Neural progenitor cell (in vitro differentiated cells): ENCODE data around the gene ZNF512B.

Experiments used
- EZH2 ChIP-seq: fragments of 200-600 bp; sonication (generic); IDR thresholded peaks from 2 replicates; pipeline ENCODE4 v1.6.1; 2017; ENCODE audit warnings: antibody characterized with exemption, mild to moderate bottlenecking, moderate library complexity
- EZH2phosphoT487 ChIP-seq: fragments of 200-600 bp; sonication (generic); IDR thresholded peaks from 2 replicates; pipeline ENCODE4 v1.6.1; 2017; ENCODE audit warnings: antibody characterized with exemption
- TF ChIP-seq, protein P1 (sequence below): fragments of 200-600 bp; sonication (generic); IDR thresholded peaks from 2 replicates; pipeline ENCODE4 v1.5.1; 2017; ENCODE audit warnings: antibody characterized with exemption, mild to moderate bottlenecking

DNA sequence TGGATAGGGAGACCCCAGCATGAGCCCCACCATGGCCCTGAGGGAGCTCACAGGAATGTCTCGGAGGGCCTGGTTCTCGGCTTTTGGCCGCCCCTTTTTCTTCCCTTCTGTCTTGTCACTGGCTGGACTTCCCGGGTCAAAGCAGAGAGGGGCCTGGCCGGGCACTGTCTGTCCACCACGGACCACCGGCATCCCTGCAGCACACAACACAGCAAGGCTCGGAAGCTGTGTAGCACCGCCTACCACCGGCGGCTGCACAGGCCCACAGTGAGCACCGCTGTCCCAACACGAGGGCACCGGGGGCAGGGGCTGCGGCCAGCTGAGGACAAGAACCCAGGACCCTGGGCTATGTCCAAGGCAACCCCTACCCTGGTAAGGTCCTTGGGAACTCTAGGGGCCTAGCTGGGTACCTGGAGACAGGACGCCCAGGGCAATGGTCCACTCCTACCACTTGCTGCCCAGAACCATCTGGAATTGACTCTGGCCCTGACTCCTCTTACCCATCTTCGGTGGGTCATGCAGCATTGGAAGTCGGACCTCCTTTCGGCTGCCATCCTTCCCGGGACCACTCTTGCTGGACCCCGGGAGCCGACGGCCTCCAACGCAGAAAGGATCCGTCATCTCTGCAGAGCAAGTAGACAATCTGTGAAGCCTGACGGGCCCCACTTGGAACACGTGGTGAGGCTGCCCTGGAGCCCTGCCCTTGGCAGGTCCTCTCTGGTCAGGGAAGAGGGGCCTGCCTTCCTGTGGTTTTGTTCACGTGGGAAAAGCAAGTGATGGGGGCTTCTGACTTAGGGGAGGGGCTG lies 2.2 kb downstream of the ZNF512B start:
- TF ChIP-seq, protein P1, sequence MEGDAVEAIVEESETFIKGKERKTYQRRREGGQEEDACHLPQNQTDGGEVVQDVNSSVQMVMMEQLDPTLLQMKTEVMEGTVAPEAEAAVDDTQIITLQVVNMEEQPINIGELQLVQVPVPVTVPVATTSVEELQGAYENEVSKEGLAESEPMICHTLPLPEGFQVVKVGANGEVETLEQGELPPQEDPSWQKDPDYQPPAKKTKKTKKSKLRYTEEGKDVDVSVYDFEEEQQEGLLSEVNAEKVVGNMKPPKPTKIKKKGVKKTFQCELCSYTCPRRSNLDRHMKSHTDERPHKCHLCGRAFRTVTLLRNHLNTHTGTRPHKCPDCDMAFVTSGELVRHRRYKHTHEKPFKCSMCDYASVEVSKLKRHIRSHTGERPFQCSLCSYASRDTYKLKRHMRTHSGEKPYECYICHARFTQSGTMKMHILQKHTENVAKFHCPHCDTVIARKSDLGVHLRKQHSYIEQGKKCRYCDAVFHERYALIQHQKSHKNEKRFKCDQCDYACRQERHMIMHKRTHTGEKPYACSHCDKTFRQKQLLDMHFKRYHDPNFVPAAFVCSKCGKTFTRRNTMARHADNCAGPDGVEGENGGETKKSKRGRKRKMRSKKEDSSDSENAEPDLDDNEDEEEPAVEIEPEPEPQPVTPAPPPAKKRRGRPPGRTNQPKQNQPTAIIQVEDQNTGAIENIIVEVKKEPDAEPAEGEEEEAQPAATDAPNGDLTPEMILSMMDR = no peak
- TF ChIP-seq EZH2 (no peak), EZH2phosphoT487 (no peak)
